Stomach (tissue), 4 donors: Measurements from ENCODE around the gene SYCE1L.

Experiments used
- CTCF ChIP-seq, 7 experiments: fragments of 450-650 bp in 4 of 7; fragments of 200-600 bp in 3 of 7; sonication (generic) in 3 of 7; IDR thresholded peaks; one replicate each; pipeline ENCODE4 v1.5.1; 2016 to 2019; ENCODE audit warnings: antibody characterized with exemption in 7 of 7, control low read depth in 2 of 7, mild to moderate bottlenecking in 1 of 7
- EP300 ChIP-seq: sonication (generic); formaldehyde crosslinking; IDR thresholded peaks from one replicate; pipeline ENCODE4 v1.6.1; 2017; ENCODE audit warnings: antibody characterized with exemption

- TF ChIP-seq CTCF (IDR thresholded peaks at IDR 0.05), result no peak
- TF ChIP-seq EP300, result no peak
These were observed 4.6 kb upstream of the SYCE1L start for GRCh38 chr16:77194295-77195231.
